Cardiac fibroblast (primary cell): ENCODE measurements around the gene THSD7B.

Experiments
- DNase-seq, 2 donors: peaks; one replicate each; pipeline versions ENCODE4 v3.0.0 to v3.0.0-alpha.2; 2010; ENCODE audit warnings: low read depth in 2 of 2
- H3K4me3 ChIP-seq, 2 donors: replicated peaks in 1 of 2; 1 replicate in 1 of 2; 2 replicates in 1 of 2; pipeline ENCODE4 v1.5.1; 2011; ENCODE audit warnings: low read depth in 2 of 2, low read length in 2 of 2, mild to moderate bottlenecking in 2 of 2, moderate library complexity in 1 of 2
- CTCF ChIP-seq: IDR thresholded peaks from one replicate; pipeline ENCODE4 v1.5.1; 2011; ENCODE audit warnings: low read depth, mild to moderate bottlenecking, low read length, inconsistent platforms

The THSD7B gene

GRCh38 chr2:137151731-137152130 lies 386.4 kb downstream of the THSD7B start:
- DNase-seq: no peak
- no peak overlapping the region for H3K4me3 ChIP-seq
- no peak for TF ChIP-seq CTCF

- no peak for TF ChIP-seq CTCF
- H3K4me3 ChIP-seq: no peak overlapping the region
- DNase-seq: peak in 1 of 2 donors; percentile 68
These were observed 389.6 kb downstream of the THSD7B start for GRCh38 chr2:137154946-137155345.

GRCh38 chr2:137155356-137156104 lies 390.2 kb downstream of the THSD7B start:
- peak; percentile 3 to 80 for DNase-seq
- no peak for TF ChIP-seq CTCF
- H3K4me3 ChIP-seq: no peak overlapping the region

- DNase-seq: no peak
- H3K4me3 ChIP-seq: no peak overlapping the region
These were observed 391.0 kb downstream of the THSD7B start for GRCh38 chr2:137156221-137156844.

GRCh38 chr2:137157851-137158250 lies 392.5 kb downstream of the THSD7B start:
- DNase-seq: no peak
- no peak for TF ChIP-seq CTCF
- H3K4me3 ChIP-seq: no peak overlapping the region

More at GRCh38 chr2:137156221-137156844, 391.0 kb downstream of the THSD7B start:
- no peak for TF ChIP-seq CTCF

GRCh38 chr2:137161250-137161649 lies 395.9 kb downstream of the THSD7B start:
- DNase-seq: no peak
- TF ChIP-seq CTCF: no peak

More at GRCh38 chr2:137161250-137161649, 395.9 kb downstream of the THSD7B start:
- no peak overlapping the region for H3K4me3 ChIP-seq
